ENCODE measurements around the gene HIC1.

The HIC1 gene

GRCh38 chr17:2040942-2041560 lies 13.9 kb upstream of the HIC1 start:
- Histone ChIP-seq H3K56ac (ENCODE audit: low read length) (peak overlapping the region; percentile 66), H3K9ac (ENCODE audit: low read length) (peak overlapping the region; percentile 68), H3K4me2 (ENCODE audit: low read length) (peak overlapping the region; percentile 34), H2BK15ac (replicated peaks; ENCODE audit: low read depth) (no peak overlapping the region), H3K79me1 (ENCODE audit: low read length) (peaks cover 2% of the 10 kb centered on the region), H4K8ac (ENCODE audit: low read depth, low read length) (no peak overlapping the region), H2AK5ac (ENCODE audit: low read length) (no peak overlapping the region), H3K27me3 (ENCODE audit: insufficient read depth, low read length, poor library complexity) (no peaks in the 10 kb centered on the region), H3K27ac (ENCODE audit: low read depth, low read length) (no peak overlapping the region), H3K18ac (ENCODE audit: low read length) (peak overlapping the region; percentile 7), H3K79me2 (ENCODE audit: control insufficient read depth, insufficient read depth, low read length) (no peaks in the 10 kb centered on the region), H3K23ac (ENCODE audit: low read length) (peak overlapping the region; percentile 56), H4K5ac (ENCODE audit: low read length) (no peak overlapping the region), H3K4me3 (ENCODE audit: low read length) (no peak overlapping the region), H2BK5ac (ENCODE audit: low read length) (no peak overlapping the region), H3K36me3 (ENCODE audit: control insufficient read depth, insufficient read depth, low read length) (no peaks in the 10 kb centered on the region), H2BK120ac (ENCODE audit: low read depth, low read length) (no peak overlapping the region), H3K4ac (ENCODE audit: low read depth, low read length) (no peak overlapping the region), H3K4me1 (ENCODE audit: control insufficient read depth, low read depth, low read length) (no peaks in the 10 kb centered on the region)
- DNase-seq = no peak
- no CpG with 5 or more reads among the region's 16 CpGs for WGBS (ENCODE audit: extremely low coverage, insufficient coverage, low lambda C conversion rate)

- H3K79me1 ChIP-seq (ENCODE audit: low read length) = peaks cover 2% of the 10 kb centered on the region
- peak within 1 kb of the TSS; percentile 63 for H3K4me2 ChIP-seq (ENCODE audit: low read length)
- peak within 1 kb of the TSS; percentile 56 for H2AK5ac ChIP-seq (ENCODE audit: low read length)
- H3K18ac ChIP-seq (ENCODE audit: low read length) = peak within 1 kb of the TSS; percentile 31
- H3K27me3 ChIP-seq (ENCODE audit: insufficient read depth, low read length, poor library complexity) = no peaks in the 10 kb centered on the region
- H3K4me1 ChIP-seq (ENCODE audit: control insufficient read depth, low read depth, low read length) = no peaks in the 10 kb centered on the region
- H3K27ac ChIP-seq (ENCODE audit: low read depth, low read length) = peak within 1 kb of the TSS; percentile 4
- peak within 1 kb of the TSS; percentile 7 for H4K5ac ChIP-seq (ENCODE audit: low read length)
- H3K56ac ChIP-seq (ENCODE audit: low read length) = peak within 1 kb of the TSS; percentile 98
- H3K23ac ChIP-seq (ENCODE audit: low read length) = peak within 1 kb of the TSS; percentile 56
- no peak within 1 kb of the TSS for H2BK120ac ChIP-seq (ENCODE audit: low read depth, low read length)
- no CpG with 5 or more reads among the region's 93 CpGs for WGBS (ENCODE audit: extremely low coverage, insufficient coverage, low lambda C conversion rate)
- H3K79me2 ChIP-seq (ENCODE audit: control insufficient read depth, insufficient read depth, low read length) = no peaks in the 10 kb centered on the region
- H2BK15ac ChIP-seq (replicated peaks; ENCODE audit: low read depth) = no peak within 1 kb of the TSS
- H4K8ac ChIP-seq (ENCODE audit: low read depth, low read length) = no peak within 1 kb of the TSS
- DNase-seq = peak; percentile 98
- H3K4ac ChIP-seq (ENCODE audit: low read depth, low read length) = peak within 1 kb of the TSS; percentile 41
- peak within 1 kb of the TSS; percentile 46 for H2BK5ac ChIP-seq (ENCODE audit: low read length)
- peak within 1 kb of the TSS; percentile 71 for H3K4me3 ChIP-seq (ENCODE audit: low read length)
- no peaks in the 10 kb centered on the region for H3K36me3 ChIP-seq (ENCODE audit: control insufficient read depth, insufficient read depth, low read length)
- H3K9ac ChIP-seq (ENCODE audit: low read length) = peak within 1 kb of the TSS; percentile 92
Measured at GRCh38 chr17:2041561-2042389, 13.1 kb upstream of the HIC1 start, which contains the start of gene OVCA2. TSS of gene OVCA2 (plus strand) at chr17:2042022. CDS start at chr17:2042048, 26 bp downstream.

- no CpG with 5 or more reads among the region's 17 CpGs for WGBS (ENCODE audit: extremely low coverage, insufficient coverage, low lambda C conversion rate)
- Histone ChIP-seq H3K36me3 (ENCODE audit: control insufficient read depth, insufficient read depth, low read length) (no peaks in the 10 kb centered on the region), H3K79me1 (ENCODE audit: low read length) (peaks cover 2% of the 10 kb centered on the region), H3K27me3 (ENCODE audit: insufficient read depth, low read length, poor library complexity) (no peaks in the 10 kb centered on the region), H4K8ac (ENCODE audit: low read depth, low read length) (no peak overlapping the region), H3K4me1 (ENCODE audit: control insufficient read depth, low read depth, low read length) (no peaks in the 10 kb centered on the region), H3K27ac (ENCODE audit: low read depth, low read length) (peak overlapping the region; percentile 4), H3K4me3 (ENCODE audit: low read length) (peak overlapping the region; percentile 71), H2BK15ac (replicated peaks; ENCODE audit: low read depth) (no peak overlapping the region), H2BK5ac (ENCODE audit: low read length) (peak overlapping the region; percentile 46), H4K5ac (ENCODE audit: low read length) (peak overlapping the region; percentile 7), H2AK5ac (ENCODE audit: low read length) (peak overlapping the region; percentile 56), H3K4me2 (ENCODE audit: low read length) (peak overlapping the region; percentile 63), H3K56ac (ENCODE audit: low read length) (peak overlapping the region; percentile 98), H3K23ac (ENCODE audit: low read length) (peak overlapping the region; percentile 38), H3K18ac (ENCODE audit: low read length) (peak overlapping the region; percentile 31), H3K9ac (ENCODE audit: low read length) (peak overlapping the region; percentile 92), H3K4ac (ENCODE audit: low read depth, low read length) (peak overlapping the region; percentile 41), H3K79me2 (ENCODE audit: control insufficient read depth, insufficient read depth, low read length) (no peaks in the 10 kb centered on the region), H2BK120ac (ENCODE audit: low read depth, low read length) (no peak overlapping the region)
- DNase-seq = peak; percentile 67
Measured at GRCh38 chr17:2042390-2042847, 12.5 kb upstream of the HIC1 start.

GRCh38 chr17:2042933-2043332 lies 12.0 kb upstream of the HIC1 start:
- H3K27ac ChIP-seq (ENCODE audit: low read depth, low read length) = no peak overlapping the region

GRCh38 chr17:2043785-2044184 lies 11.1 kb upstream of the HIC1 start:
- H3K56ac ChIP-seq (ENCODE audit: low read length) = no peak overlapping the region
- no peak overlapping the region for H2AK5ac ChIP-seq (ENCODE audit: low read length)
- no peak overlapping the region for H2BK15ac ChIP-seq (replicated peaks; ENCODE audit: low read depth)
- no peaks in the 10 kb centered on the region for H3K36me3 ChIP-seq (ENCODE audit: control insufficient read depth, insufficient read depth, low read length)
- no peak overlapping the region for H3K4me2 ChIP-seq (ENCODE audit: low read length)
- no peak overlapping the region for H4K5ac ChIP-seq (ENCODE audit: low read length)
- H3K4me3 ChIP-seq (ENCODE audit: low read length) = no peak overlapping the region
- peaks cover 2% of the 10 kb centered on the region for H3K79me1 ChIP-seq (ENCODE audit: low read length)
- H4K8ac ChIP-seq (ENCODE audit: low read depth, low read length) = no peak overlapping the region
- peaks cover 3% of the 10 kb centered on the region for H3K4me1 ChIP-seq (ENCODE audit: control insufficient read depth, low read depth, low read length)
- WGBS (ENCODE audit: extremely low coverage, insufficient coverage, low lambda C conversion rate) = no CpG with 5 or more reads among the region's 6 CpGs
- no peak overlapping the region for H3K27ac ChIP-seq (ENCODE audit: low read depth, low read length)
- no peak overlapping the region for H2BK120ac ChIP-seq (ENCODE audit: low read depth, low read length)
- no peak overlapping the region for H3K4ac ChIP-seq (ENCODE audit: low read depth, low read length)
- no peaks in the 10 kb centered on the region for H3K79me2 ChIP-seq (ENCODE audit: control insufficient read depth, insufficient read depth, low read length)
- H3K27me3 ChIP-seq (ENCODE audit: insufficient read depth, low read length, poor library complexity) = no peaks in the 10 kb centered on the region
- no peak overlapping the region for H3K18ac ChIP-seq (ENCODE audit: low read length)
- H2BK5ac ChIP-seq (ENCODE audit: low read length) = no peak overlapping the region
- H3K23ac ChIP-seq (ENCODE audit: low read length) = no peak overlapping the region
- DNase-seq = peak; percentile 18
- no peak overlapping the region for H3K9ac ChIP-seq (ENCODE audit: low read length)

More at GRCh38 chr17:2042933-2043332, 12.0 kb upstream of the HIC1 start:
- H3K18ac ChIP-seq (ENCODE audit: low read length) = no peak overlapping the region
- no peak overlapping the region for H2BK15ac ChIP-seq (replicated peaks; ENCODE audit: low read depth)
- H3K4ac ChIP-seq (ENCODE audit: low read depth, low read length) = no peak overlapping the region
- H3K9ac ChIP-seq (ENCODE audit: low read length) = peak overlapping the region; percentile 92
- no peaks in the 10 kb centered on the region for H3K79me2 ChIP-seq (ENCODE audit: control insufficient read depth, insufficient read depth, low read length)
- DNase-seq = peak; percentile 33
- H3K79me1 ChIP-seq (ENCODE audit: low read length) = peaks cover 2% of the 10 kb centered on the region
- no peak overlapping the region for H3K4me2 ChIP-seq (ENCODE audit: low read length)
- no peak overlapping the region for H3K23ac ChIP-seq (ENCODE audit: low read length)
- H4K8ac ChIP-seq (ENCODE audit: low read depth, low read length) = no peak overlapping the region
- no peaks in the 10 kb centered on the region for H3K4me1 ChIP-seq (ENCODE audit: control insufficient read depth, low read depth, low read length)
- no peaks in the 10 kb centered on the region for H3K27me3 ChIP-seq (ENCODE audit: insufficient read depth, low read length, poor library complexity)
- H3K36me3 ChIP-seq (ENCODE audit: control insufficient read depth, insufficient read depth, low read length) = no peaks in the 10 kb centered on the region
- H3K56ac ChIP-seq (ENCODE audit: low read length) = peak overlapping the region; percentile 17
- no peak overlapping the region for H2AK5ac ChIP-seq (ENCODE audit: low read length)
- no peak overlapping the region for H4K5ac ChIP-seq (ENCODE audit: low read length)
- H2BK5ac ChIP-seq (ENCODE audit: low read length) = no peak overlapping the region
- no peak overlapping the region for H2BK120ac ChIP-seq (ENCODE audit: low read depth, low read length)
- H3K4me3 ChIP-seq (ENCODE audit: low read length) = no peak overlapping the region
- WGBS (ENCODE audit: extremely low coverage, insufficient coverage, low lambda C conversion rate) = no CpG with 5 or more reads among the region's 5 CpGs

All from mesendoderm (in vitro differentiated cells).